Embryonic facial prominence (tissue), 1 donor: ENCODE results near the gene DEXI.
"Not testable (repeated sequence)": the region's sequence is repeated elsewhere in the genome, so short reads cannot be mapped to it uniquely, and the experiment has no call there.

ENCODE experiments used
- DNase-seq: peaks from one replicate; pipeline ENCODE4 v3.0.0-alpha.2; 2016; ENCODE audit errors: extremely low spot score

Gene DEXI

DNA sequence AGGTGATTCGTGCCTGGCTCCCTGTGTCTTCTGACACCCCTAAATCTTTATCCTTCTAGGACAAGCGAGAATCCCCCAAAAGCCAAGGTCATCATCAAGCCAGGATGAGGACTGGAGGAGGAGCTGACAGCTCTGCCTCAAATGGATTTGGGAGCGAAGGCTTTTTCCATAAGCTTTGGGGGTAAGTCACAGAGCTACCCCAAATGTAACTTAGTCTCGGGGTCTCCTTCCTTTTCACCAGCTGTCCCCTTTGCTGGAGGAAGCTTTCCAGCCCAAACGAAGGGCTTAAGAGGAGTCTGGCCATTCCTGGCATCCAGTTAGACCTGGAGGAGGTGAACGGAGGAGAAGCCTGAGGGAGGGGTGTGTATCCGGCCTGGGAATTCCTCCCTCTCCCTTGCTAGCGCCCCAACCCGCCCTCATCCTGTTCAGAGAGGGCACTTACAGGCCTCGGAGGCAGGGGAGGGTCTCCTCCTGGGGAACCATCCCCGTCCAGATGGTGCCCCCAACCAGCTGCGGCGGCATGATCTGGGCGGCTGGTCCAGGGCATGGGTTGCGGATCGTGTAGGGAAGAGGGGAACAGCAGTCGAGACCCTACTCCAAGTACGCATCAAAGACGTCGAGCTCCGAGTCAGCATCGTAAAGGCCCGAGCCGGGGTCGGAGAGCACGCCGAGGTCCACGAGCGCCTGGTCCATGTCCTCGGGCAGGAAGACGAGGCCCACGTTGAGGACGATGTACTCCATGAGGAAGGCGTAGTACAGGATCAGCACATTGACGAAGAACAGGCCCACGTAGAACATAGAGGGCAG lies 938 bp downstream of the DEXI start:
- no peak for DNase-seq

DNA sequence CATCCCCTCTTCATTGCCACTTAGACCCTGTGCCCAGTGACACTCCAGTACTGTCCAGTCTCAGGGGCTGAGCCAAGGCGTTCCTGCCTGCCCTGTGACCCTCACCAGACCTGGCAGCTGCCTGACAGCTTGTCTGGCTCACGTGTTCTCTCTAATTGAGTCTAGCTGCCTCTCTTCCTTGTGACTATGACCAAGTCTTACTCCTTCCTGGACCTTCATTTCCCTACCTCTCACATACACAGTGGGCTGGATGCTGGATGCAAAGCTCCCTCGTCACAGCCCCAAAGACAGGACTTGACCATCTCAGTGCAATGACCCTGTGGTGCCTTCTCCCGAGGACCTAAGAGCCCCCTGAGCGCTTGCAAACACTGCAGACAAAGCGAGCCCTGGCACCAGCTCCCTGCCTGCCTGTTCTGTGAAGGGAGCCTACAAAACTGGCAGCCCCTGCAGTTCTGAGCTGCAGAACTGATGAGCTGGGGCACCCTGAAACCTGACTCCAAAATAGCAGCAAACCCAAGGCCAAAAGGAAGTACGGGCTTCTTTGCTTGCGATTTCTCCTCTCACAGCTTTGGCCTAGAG lies 1.7 kb downstream of the DEXI start:
- no peak for DNase-seq

DNA sequence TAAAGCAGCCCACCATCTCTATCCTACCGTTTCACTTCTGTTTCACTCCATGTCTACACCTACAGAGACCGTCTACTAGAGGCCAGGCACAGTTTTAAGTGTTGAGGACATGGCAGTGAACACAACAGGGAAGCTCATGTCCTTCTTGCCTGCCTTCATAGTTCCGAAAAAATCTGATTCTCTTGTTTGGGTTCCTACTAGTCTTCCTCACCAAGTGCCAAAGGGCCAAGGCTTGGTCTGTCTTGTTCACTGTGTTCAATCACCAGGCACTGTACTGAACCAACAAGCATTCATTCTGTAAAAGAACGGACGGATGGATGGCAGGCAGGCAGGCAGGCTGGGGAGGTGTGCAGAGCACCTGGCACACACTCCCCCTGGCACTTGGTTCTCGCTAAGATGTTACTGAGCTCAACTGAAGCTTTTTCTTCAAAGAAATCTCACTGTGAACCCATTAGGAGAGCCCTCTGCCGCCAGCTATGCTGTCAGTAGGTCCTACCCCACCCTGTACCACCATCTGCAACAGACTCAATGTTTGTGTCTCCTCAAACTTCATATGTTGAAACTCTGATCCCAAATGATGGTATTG lies 2.5 kb downstream of the DEXI start:
- no peak for DNase-seq

DNA sequence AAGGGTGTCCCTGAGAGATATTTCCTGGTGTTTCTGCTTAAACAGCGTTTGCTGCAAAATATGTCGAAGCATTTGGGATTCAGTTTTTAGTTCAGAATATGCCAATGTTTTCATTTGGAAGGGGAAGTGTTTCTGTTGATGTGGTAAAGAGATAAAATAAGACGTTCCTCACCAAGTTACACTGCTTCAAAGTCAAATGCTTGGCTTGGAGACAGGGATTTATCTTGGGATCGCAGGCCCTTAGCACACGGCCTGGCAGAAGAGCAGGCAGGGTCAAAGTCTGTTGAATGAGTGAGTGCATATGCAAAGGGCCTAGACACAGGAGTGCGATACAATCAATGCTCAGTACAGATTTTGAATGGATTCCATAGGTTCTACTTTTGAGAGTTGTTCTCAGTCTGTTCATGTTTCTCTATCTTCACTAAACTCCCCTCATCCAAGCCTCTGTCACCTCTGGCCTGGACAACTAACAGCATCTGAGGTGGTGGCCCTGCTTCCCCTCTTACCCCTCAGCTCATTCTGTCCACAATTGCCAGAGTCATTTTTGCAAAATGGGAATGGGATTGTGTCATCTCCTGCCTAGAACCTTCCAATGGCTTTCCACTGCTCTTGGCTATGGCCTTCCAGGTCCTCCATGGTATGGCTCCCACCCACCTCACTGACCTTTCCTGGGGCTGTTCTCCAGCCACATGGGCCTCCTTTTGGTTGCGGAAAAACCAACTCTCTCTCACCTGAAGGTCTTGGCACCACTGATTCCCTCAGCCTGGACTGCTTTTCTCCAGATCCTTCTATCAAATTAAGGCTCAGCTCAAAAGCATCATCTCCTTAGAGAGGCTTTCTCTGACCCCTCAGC lies 3.2 kb downstream of the DEXI start:
- no peak for DNase-seq

DNA sequence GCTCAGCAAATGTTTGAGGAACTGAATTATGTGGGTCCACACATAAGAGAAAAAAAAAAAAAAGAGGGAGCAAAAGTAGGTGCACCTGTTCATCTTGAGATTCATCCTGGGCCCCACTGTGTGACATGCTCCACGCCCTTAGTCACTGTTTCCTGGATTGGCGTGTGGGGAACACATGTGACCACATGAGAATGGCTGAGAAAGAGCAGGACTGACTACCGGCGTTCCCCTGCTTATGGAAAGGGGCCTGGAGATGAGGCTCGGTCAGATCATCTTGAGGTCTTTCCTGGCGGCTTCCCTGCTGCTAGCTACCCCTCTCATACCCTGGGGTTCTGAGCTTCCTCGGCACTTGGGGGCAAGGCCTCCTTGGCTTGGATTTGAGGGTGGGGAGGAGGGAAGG lies 3.9 kb downstream of the DEXI start:
- DNase-seq = no peak

DNA sequence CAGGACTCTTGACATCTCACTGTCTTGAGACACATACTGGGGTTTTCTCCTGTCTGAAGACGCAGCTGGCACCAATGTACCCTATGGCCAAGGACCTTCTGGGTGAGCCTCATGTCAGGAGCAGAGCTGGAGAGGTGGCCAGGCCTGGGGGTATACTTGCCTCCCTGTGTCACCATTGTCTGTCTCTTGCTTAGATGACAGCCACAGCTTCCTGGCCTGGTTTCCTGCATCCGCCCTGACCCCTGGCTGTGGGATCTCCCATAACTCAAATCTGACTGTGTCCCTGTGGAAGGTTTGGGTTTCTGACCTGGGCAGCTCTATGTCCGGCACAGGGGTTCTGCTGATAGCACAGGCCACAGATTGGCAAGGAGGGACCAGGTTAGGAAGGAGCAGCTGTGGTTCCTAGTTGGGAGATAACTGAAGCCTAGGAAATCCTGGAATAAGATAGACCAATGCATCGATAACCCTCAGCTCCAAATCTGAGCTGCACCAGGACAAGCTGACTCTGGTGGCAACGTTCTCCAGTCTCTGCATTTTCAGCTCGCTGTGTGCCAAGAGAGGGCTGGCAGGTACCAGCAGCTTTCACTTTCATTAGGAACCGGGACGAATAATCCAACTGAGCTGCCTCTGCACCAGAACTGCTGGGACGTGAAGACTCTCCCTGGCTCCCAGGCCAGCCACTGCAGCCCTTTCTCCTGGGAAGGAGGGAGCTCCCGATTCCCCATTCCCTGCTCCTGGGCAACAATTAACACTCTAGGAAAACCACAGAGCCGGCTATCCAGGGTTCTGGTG lies 5.0 kb downstream of the DEXI start:
- no peak for DNase-seq

DNA sequence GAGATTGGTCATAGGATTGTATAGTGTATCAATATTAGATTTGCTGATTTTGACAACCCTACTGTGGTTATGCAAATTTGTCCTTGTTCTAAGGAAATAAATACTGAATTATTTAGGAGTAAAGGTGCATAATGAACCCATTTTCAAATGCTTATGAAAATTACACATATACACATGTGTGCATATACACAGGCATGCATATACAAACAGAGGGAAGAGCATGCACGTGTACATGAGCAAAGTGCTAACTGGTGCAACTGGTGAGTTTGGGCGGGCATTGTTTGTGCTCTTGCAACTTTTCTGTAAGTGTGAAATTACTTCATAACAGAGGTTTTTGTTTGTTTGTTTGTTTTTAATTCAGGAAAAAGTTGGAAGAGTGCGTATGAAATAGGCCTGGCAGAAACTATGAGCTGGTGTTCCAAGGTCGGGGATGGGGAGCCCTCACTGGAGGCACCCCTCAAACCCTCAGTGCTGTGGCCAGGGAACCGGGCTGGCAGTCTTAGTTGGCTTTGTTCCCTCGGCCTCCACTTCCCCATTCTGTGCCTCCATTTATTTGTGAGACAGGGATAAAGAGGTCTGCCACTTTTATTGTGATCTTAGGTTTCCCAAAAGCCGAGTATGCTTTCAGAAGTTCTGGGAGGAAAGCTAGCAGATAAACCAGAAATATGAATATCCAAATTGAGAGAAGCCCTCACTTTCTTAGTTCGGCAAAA lies 5.8 kb downstream of the DEXI start:
- no peak for DNase-seq

DNA sequence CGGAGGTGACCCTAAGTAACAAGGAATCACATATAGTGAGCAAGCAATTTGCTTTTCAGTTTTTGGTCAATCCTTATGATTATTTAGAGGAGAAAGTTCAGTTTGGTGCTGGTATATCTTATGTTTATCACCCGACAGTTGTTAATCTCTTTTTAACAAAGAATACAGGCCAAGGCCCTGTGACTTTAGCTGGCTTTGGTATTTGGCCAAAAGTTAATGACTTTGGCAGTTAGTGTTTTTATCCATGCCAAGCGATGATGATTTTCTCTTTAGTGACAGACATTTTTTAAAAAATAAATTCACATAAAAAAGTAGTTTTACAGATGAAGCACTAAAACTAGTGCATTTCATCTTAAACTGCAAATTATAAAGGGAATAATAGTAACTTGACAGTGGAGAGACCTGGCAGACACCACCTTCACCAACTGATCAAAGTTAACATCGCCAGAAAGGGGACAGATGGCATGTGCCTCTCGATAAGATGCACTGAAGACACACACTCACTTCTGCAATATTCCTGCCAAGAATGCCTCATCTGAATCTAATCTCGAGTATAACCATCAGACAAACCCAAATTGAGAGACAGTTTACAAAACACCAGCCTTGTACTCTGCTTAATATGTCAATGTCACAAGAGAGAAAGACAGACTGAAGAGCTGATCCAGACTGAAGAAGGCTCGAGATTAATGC lies 6.9 kb downstream of the DEXI start:
- no peak for DNase-seq

DNA sequence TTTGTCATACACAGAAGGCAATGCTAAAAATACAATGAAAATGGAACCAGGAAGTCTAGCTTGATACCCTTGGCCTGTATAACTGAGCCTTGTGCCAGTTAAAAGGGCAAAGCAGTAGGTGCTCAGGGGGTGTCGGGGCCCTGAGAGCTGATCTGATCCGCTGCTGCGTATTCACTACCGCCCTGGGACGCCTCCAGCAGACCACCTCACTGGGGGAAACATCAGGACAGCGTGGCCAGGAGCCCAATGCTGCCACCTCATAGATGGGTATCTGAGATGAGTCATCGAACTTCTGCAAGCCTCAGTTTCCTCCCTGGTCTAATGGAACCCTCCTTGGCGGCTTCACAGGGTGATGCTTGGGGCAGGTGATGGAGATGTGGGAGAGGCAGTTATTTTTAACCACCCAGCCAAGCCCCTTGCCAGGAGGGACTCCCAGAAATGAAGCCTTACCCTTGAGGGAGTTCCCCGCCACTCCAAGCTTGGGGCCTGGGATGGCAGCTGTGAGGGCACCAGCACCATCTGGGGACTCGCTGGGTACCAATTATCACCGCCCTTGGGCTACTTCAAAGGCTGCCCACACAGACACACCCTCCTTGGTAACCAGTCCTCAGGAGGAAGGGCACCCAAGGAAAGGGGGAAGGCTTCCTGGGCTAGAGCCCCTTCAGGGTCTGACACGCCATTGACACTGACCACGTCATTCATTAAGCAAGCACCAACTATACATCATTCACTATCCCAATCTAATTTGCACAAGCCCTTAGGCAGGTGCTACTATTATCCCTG lies 7.8 kb downstream of the DEXI start:
- no peak for DNase-seq

DNA sequence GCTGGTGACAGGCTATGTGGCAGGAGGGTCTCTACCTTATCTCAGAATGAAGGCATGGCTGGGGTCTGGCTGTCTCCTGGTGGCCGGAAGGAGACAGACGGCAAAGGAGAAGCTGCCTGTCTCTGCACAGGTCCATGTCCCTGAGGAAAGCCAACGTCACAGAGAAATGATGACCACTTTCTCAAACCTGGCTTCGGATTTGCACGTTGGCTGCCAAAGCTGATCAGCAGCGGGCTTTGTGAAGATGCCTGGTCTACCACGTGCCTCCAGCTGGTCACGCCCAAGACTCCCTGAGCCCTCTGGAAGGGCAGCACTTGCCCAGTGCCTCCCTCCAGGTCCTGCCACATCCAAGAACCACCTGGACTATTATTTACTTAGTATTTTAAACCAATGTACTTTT lies 8.4 kb downstream of the DEXI start:
- DNase-seq = no peak

DNA sequence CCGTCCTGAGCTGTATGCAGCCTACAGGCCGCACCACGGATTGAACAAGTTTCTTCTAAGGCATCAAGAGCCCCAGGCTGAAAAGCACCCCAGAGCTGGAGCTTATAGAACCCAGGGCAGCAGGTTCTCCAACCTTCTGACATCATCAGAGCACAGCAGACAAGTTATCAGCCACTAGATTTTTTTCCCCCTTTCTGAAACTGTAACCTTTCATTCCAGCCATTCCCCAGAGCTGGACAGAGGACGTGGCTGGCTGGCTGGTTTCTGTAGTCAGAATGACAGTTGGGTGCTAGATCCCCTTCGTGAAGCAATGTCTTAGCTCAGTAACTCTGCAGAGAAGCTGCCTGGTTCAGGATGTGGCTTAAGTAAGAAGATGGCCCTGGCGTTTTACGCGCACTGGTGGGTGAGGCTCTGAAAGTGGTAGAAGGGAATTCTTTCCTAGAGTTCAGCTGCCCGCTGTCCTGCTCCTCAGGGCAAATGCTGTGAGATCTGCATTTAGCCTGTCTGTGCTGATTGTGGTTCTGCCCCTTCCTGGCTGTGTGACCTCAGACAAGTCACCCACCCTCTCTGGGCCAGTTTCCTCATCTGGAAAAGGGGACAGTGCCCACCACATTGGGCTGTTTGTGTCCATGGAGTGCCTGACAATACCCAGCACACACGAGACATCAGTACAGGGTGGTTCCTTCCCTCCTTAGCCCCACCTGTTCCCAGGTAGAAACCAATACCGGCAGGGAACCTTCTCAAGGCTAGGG lies 9.1 kb downstream of the DEXI start:
- DNase-seq = no peak

DNA sequence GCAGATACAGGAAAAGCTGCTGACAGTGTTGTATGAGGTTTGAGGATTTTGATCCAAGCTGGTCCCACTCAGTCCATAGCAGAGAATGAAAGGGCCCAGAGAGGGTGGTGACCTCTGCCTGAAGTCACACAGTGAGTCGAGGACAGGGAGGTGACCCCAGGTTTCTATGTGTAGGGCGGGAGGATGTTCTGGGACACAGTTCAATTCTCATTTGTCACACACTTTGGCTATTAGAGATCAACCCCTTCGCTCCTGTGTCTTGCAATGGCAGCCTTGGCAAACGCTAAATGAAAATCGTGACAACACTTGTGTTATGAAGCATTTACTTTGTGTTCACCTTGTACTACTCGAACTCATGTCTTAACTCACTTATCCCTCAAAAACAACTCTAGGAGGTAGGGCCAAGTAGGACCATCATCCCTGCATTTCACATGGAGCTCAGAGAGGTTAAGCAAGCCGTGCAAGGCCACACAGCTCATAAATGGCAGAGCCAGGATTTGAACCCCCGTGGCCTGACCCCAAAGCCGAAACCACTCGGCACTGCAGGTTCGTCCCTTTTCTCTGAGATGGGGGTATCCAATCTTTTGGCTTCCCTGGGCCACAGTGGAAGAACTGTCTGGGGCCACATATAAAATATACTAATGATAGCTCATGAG lies 10.2 kb downstream of the DEXI start:
- no peak for DNase-seq

DNA sequence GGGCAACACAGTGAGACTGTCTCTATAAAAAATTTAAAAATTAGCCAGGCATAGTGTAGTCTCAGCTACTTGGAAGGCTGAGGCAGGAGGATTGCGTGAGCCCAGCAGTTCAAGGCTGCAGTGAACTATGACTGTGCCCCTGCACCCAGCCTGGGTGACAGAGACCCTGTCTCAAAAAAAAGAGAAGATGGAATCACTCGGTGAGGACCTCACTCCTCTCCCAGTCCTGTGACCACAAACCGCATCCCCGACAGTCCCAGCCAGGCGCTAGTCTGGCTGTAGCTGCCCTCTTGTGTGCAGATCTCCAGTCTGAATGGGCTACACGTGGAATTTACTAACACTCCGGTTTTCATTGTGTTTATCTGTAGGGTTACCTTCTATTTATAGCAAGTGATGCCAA lies 11.1 kb downstream of the DEXI start:
- DNase-seq = no peak

DNA sequence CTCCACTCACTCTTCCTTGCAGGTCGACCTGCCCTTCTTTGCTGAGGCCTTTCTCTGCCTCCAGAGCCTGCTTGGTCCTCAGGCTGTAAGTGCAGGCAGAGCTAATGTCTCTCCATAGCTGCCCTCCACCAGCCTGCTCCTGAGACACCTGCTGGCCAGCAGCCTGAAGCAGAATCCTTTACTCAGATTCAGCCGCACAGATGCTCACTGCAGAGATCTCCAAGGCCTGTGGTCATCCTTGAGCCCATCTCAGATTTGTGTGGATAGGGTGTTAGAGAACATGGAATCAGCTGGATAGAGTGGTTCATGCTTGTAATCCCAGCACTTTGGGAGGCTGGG lies 11.5 kb downstream of the DEXI start:
- DNase-seq = no peak

DNA sequence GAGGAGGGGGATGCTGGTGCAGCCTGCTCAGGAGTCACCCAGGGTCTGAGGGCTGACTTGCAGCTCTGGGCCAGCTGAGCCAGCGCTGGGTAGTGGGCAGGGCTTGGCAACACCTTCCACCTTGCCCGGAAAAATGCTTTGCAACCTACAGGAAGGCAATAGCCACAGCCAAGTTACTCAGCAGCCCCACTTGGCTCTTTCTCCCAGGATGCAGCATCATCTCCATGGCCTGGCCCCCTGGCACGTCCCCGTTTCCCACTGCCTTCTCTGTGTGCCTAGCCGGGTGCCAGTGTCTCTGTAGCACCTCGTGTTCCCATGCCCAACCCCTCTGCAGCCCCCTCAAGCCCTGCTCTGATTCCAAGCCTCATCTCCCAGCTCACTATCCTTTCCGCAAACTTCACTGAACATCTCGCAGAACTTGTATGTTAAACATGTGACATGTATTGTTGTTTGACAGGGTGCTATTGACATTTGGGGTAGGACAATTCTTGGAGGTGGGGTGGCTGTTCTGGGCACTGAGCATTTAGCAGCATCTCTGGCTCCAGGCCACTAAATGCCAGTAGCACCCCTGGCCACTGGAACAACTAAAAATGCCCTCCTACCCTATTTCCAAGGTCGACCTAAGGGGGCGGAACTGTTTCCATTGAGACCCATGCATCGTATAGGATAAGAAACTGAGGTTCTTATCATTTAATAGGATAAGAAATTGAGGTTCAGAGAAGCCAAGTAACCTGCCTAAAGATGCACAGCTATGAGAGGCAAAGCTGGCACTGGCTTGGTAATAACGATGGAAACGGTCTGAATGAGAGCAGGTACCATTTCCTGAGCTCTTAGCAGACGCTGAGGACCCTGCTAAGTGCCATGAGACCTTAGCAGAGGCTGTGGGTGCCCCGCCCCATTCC lies 12.2 kb downstream of the DEXI start:
- DNase-seq = no peak

DNA sequence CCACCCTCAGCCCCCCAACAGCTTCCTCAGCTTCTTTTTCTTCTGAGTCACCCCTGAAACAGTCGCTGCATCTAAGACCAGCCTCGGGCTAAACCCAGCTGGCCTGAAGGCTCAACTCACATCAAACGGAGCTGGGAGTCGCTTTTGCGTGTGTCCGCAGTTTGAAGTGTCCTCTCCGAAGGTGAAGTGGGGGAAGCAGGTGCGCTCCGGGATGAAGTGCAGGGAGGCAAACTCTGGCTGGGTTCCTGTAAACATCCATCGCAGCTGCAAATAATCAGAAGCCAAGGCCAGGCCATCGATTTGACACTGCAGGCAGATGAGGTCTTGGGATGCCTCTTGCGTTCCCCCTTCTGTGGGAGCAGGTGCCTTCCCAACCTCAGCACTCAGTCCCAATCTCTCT lies 13.2 kb downstream of the DEXI start:
- not testable (repeated sequence) for DNase-seq

DNA sequence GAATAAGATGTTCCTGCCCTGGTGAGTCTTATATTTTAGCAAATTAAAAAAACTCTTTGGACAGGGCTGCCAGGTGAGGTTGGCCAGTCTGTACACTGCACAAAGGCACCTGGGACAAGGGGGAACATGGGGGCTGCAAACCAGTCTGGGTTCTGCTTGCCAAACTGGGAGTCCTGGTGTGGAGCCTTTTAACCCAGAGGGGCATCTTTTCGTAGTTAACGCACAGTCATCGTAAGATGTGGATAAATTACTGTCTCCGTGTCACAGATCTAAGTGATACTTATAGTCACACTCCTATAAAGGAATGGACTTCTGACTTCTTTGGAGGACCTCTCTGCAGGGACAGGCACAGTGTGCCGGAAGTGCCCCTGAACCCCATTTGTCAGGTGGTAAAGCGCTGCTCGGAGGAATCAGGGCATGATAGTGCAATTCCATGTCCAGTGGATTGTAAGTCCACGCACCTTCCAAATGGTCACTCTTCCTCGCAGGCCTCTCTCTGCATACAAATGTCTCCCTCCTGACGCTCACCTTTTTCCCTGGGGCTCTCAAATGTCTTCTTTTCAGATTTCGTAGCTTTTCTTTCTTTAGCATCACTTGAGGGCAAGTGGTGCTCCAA lies 14.7 kb downstream of the DEXI start:
- DNase-seq = no peak
